Testis (tissue), 2 donors: ENCODE measurements around the gene KIF16B.

Source experiments
- CTCF ChIP-seq, 3 experiments: fragments of 450-650 bp in 2 of 3; fragments of 200-600 bp in 1 of 3; sonication (generic) in 1 of 3; IDR thresholded peaks; one replicate each; pipeline ENCODE4 v1.5.1; 2016 to 2019; ENCODE audit warnings: antibody characterized with exemption in 3 of 3, mild to moderate bottlenecking in 2 of 3, moderate library complexity in 1 of 3
- POLR2A ChIP-seq: fragments of 450-650 bp; IDR thresholded peaks from one replicate; pipeline ENCODE4 v1.6.1; 2017; ENCODE audit warnings: antibody characterized with exemption, mild to moderate bottlenecking, moderate library complexity

GRCh38 chr20:16595376-16595775, 22.1 kb upstream of the KIF16B start:
- TF ChIP-seq CTCF (IDR thresholded peaks at IDR 0.05), result no peak
- TF ChIP-seq POLR2A, result no peak
